Stimulated activated CD4-positive, alpha-beta T cell treated with anti-CD3 and anti-CD28 coated beads, Interleukin-12 subunit alpha, Interleukin-12 subunit beta, amount 100 ng/mL, for 48 hours (primary cell): ENCODE results near the gene VAT1L.

Source experiments
- DNase-seq, 3 donors: peaks; one replicate each; pipeline ENCODE4 v3.0.0-alpha.2; 2020; ENCODE audit warnings: low read depth in 2 of 3, low spot score in 1 of 3

The VAT1L gene

DNA sequence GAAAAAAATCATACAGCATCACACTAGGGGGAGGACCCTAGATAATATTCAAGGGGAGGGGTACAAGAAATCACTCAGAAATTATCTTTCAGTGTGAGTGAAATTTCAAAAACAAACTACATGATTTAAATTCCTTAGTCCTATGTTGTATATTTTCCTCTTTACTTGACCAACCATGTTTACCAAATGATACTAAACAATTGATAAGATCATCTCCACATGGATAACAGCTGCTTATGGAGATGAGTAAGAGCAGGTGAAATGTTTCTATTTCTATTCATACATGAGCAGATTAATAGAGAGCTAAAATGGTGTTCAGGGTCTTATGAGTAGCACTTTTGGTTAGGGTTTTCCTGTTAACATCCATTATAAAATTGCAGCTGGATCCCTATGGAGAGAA is 7.3 kb upstream of the VAT1L start:
- DNase-seq, result no peak

DNA sequence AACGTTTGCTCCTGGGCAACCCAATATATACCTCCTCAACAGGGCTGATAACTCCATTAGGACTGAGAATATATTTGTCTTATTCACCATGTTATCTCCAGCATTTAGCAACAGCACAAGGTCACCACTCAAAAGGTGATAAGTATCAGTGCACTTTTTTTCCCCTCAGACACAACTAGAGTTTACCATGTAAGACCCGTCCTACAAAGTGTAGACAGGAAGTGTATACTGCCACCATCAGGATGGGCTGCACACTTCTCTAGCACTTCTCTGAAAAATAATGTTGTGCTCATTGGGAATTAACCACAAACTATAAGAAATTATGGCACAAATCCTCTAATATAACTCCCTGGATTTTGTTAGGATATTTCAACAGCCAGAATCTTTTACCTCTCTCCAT is 5.7 kb upstream of the VAT1L start:
- no peak for DNase-seq

DNA sequence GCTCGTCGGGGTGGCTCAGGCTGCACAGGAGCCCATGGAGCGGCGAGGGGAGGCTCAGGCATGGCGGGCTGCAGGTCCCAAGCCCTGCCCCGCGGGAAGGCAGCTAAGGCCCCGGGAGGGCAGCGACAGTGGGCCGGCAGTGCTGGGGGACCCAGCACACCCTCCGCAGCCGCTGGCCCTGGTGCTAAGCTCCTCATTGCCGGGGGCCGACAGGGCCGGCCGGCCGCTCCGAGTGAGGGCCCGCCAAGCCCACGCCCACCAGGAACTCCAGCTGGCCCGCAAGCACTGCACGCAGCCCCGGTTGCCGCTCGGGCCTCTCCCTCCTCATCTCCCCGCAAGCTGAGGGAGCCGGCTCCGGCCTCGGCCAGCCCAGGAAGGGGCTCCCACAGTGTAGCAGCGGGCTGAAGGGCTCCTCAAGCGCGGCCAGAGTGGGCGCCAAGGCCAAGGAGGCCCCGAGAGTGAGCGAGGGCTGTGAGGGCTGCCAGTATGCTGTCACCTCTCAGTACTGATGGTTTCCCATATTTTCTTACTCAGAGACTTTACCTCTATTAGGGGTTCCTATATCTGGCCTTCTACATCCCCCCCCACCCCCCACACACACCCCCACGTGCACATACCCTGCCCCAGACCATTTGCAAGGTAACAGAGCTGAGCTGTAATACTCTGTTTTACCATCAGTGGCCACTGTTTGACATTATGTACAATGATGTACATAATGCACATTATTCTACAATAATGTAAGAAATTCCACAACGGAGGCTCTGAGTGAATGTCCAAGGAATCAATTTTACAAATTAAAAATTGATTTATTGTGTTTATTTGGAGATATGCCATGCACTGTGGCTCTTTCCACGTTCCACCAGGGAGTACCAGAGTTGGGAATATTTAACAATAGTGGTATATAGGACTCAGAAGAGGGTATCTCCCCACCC is 3.7 kb upstream of the VAT1L start:
- DNase-seq, result no peak

DNA sequence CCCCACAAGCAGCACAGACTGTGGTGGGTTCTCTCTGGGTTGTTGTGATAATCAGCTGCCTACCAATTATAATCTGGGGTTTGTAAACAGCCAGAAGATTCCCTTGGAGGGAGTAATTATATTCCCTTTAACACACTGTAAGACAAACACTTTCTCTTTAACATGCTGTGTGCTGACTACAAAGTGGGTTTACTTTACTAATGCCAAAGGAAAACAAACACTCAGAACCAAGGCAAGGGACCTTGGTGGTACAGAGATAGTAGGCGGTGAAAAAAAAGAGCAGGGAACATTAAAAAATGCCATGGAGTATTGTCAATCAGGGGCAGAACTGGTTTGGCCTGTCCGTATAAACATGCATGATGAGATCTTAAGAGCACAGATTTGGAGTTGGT is 3.0 kb upstream of the VAT1L start:
- DNase-seq, result no peak

DNA sequence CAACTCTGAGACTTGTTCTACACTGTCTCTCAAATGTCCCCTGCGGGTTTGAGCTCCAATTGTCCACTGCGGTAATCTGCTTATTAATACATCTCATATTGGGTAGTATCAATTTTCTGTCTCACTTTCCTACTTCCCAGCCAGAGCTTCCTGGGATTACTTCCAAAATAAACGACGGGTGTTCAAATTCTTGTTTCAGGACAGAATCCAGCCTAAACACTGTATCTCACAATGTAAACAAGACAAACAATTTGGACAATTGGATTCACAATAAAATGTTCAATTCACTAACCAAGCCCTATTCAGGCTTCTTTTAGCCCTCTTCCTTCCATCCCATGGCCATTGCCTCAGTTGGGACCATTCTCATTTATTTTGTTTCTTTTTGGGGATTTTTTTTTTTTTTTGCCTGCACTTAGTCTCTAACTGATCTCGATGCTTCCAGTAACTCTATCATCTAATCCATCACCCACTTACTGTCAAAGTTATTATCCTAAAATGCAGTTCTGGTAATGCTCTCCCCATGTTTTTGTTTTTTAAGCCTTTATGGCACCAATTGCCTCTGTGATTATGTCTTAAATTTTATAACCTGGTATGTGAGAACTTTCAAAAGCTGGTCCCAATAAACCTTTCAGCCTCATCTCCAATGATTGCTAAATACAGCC is 2.0 kb upstream of the VAT1L start:
- DNase-seq, result no peak

DNA sequence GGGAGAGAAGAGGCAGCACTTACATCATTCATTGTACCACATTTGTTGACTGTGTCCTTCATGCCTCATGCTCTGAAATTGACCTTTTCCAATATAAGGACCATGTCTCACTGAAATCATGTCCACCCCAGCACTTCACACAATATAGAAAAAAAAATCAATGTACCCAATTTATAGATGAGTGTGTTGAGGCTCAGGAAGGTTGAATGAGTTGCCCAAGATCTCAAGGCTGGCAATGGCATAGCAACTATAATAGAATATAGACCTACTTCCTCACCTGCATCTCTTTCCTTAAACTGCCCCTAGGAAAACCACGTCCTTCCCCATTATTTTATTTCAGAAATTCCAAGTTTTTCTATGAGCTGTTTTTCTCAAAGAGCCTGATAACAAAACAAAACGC is 912 bp upstream of the VAT1L start:
- no peak for DNase-seq

DNA sequence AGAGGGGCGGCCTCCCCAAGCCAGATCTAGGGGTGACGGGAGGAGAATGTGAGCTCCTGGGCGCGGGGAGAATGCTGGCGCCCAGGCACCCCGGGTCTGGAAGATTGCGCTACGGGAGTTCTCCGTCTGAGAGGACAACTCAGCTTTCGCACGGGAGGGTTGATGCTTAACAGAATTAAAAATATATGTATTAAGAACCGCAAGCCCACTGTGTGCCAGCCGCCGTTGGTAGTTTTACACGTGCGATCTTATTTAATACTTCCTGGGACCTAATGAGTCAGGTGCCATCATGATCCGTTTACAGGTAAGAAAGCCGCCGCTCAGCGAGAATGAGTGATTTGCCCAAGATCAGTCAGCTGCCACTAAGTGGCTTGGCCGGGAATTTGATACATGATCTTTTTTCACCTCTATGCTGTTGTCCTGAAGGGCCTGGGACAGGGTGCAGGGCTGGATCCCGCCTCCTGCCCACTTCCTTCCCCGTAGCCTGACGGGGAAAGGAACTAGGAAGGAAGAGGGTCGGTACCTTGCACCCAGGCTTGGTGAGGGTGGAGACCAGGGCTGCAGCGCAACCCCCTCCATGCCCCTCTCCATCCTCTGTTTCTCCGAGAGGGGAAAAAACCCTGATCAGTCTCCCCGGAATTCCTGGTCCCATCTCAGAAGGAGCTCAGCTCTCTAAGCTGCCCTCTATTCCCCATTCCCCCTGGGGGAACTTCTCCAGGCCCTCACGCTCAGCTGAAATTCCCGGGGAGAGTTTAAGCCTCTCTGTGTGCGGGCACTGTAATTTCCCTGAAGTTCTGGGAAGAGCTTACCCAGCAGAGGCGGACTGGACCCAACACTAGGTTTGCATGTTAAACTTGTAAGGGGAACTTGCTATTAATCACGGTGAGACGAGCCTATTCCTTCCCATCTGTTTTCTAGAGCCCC is 983 bp downstream of the VAT1L start:
- DNase-seq, result no peak

DNA sequence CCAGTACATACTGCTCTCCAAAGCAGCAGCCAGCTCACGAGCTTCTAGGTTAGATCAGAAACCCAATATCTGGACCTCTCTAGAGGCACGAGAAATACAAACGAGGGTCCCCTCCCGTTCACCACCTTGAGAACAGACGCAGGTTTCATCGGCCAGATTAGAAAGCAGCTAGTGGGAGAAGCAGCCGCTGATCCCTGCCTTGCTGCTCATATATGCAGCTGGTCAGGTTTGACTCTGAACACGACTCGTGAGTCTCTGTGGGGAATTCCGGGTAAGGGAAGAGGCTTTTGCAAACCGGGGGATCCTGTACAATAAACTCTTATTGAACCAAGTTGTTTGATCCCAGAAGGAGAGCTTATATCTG is 1.6 kb downstream of the VAT1L start:
- no peak for DNase-seq

DNA sequence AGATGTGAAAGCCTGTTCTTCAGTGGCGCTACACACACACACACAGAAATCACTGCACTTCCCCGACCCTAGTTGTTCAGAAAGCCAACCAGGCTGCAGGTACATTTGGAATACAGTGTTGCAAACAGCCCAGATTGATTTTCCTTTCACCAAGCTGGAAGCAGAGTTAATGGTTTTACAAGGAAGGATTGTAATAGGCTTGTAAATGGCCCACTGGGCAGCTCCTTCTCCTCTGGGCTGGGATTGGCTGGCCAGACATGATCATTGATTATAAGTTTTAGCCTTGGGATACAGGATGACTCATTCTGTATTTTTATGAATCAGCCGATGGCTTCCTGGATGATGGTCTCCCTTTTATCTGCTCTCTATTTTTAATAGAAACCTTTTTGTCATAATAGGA is 2.5 kb downstream of the VAT1L start:
- no peak for DNase-seq

DNA sequence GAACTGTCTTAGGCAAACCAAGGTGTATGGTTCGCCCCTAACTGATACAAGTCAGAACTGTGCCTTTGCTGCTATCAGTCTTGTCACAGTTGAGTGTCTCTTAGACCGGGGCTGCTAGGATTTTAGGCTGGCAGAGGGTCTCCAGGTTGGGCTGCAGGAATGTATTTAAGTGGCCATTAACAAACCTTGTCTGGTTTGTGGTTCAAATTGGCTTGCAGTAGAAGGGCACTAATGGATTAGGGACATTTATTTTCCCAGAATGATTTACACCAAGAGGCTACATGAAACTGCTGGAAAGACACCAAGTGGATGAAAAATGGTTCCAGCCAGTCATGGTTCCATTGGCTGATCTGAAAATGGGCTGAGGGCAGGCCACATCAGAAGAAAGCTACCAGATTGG is 5.1 kb downstream of the VAT1L start:
- DNase-seq, result no peak

DNA sequence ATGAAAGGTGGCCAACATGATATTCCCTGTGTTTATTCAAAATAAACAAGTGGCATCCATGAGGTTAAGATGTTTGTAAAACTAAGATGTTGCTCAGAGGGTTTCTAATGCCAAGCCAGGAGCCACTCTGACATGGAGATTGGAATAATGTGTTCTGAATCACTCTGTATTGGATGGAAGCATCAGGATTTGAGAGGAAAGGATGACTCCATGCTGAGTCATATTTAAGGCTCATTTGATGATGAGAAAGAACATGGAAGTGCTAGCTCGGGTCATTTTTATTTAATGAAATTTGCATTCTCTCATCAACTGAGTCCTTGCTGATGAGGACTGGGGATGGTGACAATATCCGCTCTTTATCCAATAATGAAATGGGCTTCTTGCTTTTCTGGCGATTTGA is 6.2 kb downstream of the VAT1L start:
- DNase-seq, result no peak

DNA sequence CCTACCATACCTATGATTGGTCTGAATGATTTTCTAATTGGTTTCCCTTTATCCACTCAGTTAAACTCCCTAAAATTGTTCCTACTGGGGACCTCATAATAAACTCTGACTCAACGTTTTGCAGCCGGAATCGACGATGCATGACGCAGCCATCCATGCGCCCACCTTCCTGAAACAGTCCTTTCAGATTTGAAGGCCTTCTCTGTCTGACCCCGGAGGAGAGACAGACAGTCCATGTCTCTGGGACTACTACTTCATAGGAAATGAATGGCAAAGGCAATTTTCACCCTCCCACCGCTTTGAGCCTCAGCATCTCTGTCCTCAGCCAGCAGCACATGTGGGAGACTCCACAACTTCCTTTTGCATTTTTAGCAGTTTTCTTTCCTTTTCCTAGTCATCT is 13.5 kb downstream of the VAT1L start:
- no peak for DNase-seq

DNA sequence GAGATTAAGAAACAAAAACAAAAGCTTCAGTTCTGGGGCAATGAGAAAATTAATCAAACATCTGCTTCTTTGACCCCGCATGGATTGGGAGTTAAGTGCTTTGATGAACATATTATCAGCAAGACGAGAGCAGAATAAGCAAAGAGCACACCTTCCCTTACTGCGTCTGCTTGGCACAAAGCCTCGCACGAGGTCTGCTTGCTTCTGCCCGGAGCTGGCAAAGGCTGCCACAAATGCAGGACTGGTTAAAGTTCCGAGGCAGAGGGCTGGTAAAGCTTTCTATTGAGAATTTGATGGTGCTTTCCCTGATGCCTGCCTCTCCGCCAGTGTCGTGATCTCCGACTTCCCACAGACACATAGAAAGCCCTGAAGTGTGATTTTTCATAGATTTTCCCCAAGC is 17.0 kb downstream of the VAT1L start:
- no peak for DNase-seq

DNA sequence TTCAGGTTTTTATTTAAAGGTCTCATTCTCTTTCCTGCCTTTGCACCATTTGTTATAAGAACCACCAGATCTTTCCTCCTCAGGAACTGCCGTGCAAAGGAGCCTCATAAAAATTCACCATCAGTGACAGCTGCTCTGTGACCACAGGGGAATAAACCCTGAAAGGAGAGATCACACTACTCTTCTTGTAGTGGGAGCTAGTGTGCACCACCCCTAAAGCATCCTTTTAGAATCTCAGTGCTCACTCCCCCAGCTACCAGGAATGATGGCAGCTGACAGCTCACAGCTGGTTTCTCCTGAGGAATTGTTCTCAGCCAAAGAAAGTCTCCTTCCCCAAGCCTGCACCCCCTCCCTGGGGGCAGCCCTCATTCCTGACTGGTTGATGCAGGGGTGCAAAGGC is 18.7 kb downstream of the VAT1L start:
- DNase-seq, result no peak

DNA sequence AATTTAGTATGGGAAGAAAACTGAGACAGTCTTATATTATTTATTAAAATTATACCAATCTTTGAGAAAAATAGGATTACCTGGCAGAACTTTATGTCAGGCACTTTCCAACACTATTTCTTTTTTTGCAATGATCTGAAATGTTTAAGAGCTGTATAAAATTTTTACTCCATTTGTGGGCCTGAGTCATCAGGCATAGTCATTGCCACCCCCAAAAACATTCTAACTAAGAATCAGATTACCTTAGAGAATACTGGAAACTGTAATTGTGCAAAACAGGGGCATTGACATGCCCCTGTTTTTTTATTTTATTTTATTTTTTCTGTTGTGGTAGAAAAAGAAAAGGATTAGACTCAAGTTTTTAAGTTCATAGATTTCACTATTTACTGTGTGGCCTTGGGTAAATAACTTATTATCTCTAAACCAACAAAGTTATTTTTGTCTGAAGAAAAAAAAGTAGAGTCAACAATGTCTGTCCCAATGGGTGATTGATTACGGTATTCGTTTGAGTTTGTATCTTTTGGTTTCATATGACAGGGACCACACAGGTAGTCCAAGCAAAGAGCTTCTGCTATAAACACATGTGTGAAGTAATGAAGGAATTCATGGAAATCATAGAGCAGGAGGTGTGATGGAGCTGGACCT is 24.6 kb downstream of the VAT1L start:
- no peak for DNase-seq

DNA sequence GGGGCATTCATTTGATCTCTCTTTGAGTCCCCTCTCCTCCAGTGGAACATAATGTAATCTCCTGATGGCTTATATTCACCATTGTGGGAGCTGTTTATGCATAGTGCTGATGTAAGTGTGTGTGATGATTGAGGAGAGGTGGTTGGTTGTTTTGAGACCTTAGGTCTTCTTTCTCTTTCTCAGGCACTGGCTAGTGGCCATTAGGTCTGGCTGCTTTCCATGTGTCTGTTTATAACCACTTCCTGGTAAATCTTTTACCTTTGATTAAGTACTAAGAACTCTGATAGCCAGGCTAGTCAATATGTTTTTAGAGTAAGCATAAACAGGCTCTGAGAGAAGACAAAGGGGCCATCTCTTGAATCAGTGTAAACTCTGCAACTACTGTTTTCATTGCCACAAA is 27.9 kb downstream of the VAT1L start:
- DNase-seq, result no peak

DNA sequence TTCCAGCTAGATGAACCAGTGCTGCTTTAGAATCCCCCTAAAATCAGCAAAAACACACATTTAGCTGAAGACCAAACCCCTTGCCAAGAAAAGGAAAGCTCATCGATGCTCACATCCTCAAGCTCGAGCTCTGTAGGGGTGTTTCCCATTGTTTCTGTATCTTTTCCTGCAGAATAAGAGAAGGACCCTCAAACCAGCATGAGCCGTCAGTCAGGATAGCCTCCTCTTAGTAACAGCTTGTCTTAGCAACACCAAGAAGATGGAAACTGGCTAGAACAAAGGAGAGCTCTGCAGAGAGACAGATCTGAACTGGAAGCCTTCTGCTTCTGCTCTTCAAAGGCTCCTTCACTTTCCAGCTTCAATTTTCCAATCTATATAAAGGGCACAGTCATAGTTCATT is 32.0 kb downstream of the VAT1L start:
- DNase-seq, result no peak

DNA sequence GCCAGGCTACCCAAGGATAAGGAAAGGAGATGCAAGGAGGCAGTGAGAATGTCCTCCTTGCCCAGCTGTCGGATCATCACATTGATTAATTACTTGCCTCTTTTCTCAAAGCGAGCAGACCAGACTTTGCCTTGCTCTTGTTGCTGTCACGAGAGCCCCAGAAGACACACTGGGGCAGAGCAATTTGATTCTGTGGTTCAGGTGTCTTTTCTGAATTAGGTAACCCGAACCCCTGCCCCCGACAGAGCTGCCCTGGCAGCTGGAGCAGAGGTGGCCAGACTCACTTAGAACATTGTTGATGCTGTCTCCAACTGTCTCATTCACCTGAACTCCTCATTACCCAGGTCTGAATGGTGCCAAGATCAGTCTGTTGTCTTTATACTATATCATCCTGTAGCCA is 34.3 kb downstream of the VAT1L start:
- no peak for DNase-seq

DNA sequence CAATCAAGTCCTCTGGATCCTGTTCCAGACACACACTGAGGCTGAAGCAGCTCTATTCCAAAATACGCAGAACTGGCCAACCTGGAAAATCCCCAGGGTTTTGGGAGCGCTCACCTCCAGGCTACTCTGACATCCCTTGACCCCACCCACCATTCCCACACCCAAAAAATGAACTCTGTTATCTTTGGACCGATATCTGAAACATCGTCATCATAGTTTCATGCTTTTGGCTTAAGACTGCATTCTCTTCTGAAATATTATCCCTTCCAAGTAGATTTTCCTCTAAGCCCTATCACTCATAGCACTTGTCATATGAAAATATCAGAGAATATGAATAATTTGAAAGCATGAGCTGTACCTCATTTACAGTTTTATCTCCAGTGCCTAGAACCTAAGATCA is 34.7 kb downstream of the VAT1L start:
- DNase-seq, result no peak

DNA sequence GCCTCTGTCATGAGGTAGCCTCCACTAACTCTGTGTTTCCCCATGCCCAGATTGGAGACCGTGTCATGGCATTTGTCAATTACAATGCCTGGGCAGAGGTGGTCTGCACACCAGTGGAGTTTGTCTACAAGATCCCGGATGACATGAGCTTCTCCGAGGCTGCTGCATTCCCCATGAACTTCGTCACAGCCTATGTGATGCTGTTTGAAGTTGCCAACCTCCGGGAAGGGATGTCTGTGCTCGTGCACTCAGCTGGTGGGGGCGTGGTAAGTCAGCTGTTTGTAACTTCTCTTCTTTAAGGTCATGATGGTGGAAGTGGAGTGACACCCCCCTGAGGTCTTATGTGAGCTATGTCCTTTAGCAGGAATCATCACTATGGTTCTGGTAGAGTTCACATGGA is 36.8 kb downstream of the VAT1L start:
- no peak for DNase-seq

DNA sequence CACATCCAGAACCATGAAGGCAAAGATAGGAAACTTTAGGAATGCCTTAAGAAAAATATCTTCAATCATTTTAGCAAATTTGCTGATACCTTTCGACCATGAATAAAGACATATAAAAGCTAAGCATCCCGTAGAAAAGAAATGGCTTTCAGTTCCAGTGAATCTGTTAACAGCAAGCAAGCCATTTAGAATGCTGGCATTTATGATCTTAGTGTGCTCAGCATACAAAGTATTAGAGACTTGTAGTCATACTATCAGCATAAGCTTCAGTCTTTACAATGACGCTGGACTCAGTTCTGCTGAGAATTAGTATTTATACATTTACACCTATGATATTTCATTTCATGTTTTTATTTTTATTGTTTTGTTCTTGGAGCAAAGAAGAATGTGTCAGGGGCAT is 38.7 kb downstream of the VAT1L start:
- no peak for DNase-seq
